Stimulated activated CD8-positive, alpha-beta memory T cell treated with anti-CD3 and anti-CD28 coated beads, Interleukin-12 subunit alpha, Interleukin-12 subunit beta, amount 100 ng/mL, for 24 hours (primary cell): ENCODE measurements around the gene TNFAIP3.

ENCODE experiments used
- DNase-seq: peaks from one replicate; pipeline ENCODE4 v3.0.0-alpha.2; 2020; ENCODE audit errors: extremely low read depth

Gene TNFAIP3

DNA sequence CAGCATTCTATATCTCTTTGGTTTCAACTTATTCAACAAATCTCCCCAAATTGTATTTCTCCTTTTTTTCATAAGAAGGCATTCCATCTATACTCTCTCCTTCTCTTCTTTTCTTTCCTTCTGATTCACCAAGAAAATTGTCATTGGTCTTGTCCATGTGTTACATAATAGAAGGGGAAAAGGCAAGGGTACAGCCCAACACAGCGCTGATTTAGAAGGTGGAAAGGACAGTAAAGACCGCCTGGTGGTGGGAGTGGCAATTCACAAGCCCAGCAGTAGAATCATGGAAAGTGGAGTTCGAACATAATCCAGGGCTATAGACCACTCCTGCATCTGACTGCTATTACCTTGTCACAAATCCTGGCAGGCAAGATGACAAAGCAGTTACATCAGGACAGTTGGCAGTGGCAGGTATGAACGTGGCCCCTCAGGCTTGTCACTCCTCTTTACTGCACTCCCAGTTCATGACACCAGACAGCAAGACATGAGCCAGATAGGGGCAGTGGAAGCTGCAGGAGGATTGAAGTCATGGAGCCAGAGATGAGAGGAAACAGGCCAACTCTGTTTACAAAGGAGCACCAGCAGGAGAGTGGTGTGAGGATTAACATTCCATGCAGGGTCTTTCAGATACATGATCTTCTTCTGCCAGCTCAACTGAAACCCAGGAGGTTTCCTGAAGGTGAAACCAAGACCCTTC lies 2.1 kb upstream of the TNFAIP3 start:
- no peak for DNase-seq

DNA sequence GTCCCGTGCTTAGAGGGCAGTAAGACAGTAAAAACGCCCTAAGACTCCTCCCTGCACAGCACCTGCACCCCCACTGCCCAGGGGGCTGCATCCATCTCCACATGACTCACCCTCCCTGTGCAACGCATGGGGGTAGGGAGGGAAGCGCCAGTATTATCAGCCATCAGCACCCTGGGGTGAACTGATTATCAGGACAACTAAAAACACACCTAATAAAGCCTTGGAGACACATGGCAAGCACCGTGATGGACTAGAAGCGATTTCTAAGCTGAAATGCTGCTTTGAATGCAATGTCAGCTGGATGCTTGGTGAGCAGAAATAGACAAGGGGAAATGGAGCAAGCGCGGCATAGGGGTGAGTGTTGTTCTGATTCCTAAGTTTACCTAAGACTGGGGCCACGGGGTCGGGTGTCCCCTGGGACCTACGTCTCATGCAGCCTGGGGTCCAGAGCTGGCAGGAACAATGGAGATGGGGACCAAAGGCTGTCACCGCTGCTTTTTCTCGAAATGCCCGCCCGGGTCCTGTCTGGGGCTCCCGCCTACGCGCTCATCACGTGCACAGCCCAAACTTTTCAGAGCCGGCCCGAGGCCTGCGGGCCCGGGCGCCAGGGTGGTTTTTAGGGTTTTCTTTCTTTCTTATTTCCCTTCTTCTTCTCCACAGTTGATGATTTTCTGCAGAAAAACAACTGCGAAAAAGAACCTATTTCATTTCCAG lies 702 bp upstream of the TNFAIP3 start:
- no peak for DNase-seq

DNA sequence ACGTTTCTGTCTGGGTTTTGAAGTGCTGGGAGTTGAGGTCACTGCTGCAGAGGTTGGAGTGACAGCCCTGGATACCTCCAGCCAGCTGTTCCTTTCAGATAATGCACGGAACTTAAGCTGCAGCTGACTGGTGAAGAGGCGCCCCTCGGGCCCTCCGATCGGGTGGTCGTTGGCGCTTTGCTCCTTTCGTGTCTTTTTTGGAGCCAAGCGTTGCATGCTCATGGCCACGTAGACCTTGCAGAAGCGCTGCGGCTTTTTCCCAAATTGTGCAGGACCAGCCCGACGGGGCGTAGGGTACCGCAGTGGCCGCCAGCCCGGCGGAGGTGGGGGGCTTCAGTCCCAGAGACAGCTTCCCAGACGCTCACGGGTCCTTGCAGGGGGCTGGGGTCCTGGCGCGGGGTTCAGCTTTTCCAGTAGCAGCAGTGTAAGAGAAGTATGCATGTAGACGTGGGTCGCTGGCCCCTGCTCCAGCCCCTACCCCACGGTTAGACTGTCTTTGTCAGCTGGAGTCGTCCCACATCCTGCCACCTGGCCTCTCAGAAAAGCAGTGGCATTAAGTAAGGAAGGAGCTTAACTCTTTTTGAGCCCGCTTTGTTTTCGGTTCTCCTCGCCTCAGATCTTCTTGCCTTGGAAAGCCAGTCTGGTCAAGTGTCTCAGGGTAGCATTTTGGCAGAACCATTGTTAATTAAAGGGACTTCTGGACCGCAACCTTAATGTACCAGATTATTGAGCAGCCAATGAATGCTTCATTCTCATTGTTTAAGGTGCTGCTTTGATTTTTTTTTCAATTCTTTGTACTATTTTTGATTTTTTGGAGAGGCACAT lies 838 bp downstream of the TNFAIP3 start:
- DNase-seq, result no peak

DNA sequence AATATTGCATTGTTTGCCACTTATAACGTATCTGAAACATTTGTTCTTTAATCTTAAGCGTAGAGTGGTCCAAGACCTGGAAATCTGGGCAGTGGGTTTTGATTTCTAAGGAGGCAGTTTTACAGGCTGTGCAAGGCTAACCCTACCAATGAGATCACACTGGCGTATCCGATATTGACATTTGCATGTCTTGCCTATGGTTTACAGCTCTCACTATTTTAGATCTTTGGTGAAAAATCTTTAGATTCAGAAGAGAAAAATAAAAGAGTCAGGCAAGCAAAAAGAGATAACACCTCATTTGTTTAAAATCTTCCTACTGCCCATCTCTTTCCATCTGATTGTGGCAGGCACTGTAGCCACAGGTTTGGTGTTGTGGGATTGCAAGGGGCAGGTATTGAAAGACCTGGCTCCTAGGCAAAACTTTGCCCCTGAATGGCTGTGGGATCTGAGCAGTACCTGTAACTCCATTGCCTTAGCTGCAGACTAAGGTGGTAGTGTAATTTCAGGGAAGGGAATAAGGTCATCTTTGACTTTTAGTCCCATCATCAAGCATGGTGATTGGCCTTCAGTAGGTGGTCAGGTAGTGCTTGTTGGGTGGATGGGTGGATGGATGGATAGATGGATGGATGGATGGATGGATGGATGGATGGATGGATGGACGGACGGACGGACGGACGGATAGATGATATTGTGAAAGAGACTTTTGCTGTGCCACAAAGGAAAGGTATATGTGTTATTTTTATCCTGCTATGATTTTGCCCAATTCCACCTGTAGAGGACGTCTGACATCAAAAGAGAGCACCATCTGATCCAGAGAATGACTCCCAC lies 1.9 kb downstream of the TNFAIP3 start:
- no peak for DNase-seq

DNA sequence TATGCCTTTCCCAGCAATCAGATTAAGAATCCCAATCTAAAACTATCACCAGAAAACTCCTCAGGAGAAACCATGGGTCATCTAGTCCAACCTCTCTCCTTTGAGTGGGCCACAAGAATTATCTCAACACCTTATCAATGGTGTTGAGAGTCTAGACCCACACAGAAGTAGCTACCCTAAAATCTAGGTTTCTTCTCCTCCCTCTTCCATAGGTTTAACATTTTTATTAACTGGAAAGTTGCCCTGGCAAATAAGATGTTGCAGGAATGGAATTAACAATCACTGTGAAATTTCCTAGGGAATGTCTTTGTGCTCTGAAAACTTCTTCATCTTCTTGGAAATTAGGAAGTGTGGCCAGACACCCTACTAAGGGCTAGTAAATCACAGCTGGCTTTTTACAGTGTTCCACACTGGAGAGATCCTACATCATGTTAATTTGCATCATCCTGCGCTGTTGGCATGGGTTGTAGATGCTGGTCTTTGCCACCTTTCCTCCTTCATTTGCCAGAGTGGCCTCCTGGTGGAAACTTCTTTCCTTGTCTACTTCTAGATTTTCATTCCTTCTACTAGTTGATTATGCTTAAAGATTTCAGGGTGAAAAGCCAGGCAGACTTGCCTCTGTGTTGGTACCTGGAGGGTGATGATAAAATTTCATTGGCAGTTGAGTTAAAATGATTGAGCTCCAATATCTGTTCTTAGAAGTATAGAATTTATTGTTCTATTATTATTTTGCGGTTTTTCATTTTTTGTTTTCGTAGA lies 2.7 kb downstream of the TNFAIP3 start:
- DNase-seq, result no peak

DNA sequence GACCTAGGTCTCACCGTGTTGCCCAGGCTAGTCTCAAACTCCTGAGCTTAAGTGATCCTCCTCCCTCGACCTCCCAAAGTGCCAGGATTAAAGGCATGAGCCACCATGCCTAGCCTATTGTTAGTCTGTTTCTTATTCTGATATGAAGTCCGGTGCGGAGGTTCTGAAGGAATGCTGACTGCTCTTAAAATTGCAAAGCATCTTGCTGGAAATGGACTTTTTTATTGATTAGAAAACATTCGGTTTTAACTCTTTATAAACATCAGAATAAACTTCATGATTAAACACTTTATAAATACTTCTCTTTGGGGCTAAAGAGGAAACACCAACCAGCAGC lies 3.2 kb downstream of the TNFAIP3 start:
- DNase-seq, result no peak

DNA sequence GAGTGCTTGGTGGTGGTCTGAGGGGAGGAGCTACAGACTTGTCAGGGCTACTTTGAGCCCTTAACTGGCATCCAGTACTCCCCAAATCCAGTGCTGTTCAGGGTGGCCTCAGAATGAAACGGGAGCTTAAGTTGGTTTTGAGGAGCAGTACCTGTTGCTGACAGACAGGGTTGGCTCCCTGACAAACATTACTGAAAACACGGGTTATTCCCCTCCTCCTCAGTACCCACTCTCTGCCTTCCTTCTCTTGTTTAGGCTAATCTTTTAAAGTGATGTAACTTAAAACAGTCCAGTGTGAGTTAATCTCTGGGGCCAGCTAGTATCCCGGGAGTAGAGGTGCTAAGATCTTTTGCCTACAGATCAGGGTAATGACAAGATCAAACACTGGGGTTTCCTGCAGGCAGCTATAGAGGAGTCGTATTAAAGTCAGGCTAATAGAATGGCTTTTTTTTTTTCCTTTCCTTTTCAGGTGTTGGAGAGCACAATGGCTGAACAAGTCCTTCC lies 3.7 kb downstream of the TNFAIP3 start:
- no peak for DNase-seq

DNA sequence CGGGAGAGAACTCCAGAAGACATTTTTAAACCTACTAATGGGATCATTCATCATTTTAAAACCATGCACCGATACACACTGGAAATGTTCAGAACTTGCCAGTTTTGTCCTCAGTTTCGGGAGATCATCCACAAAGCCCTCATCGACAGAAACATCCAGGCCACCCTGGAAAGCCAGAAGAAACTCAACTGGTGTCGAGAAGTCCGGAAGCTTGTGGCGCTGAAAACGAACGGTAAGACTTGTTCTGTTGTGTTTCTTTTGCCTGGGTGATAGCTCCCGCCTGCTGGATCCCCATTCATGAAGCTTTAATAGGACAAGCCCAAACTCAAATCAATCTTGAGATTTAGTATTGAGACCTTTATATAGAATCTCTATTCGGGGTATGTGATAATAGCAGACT lies 4.2 kb downstream of the TNFAIP3 start:
- no peak for DNase-seq

DNA sequence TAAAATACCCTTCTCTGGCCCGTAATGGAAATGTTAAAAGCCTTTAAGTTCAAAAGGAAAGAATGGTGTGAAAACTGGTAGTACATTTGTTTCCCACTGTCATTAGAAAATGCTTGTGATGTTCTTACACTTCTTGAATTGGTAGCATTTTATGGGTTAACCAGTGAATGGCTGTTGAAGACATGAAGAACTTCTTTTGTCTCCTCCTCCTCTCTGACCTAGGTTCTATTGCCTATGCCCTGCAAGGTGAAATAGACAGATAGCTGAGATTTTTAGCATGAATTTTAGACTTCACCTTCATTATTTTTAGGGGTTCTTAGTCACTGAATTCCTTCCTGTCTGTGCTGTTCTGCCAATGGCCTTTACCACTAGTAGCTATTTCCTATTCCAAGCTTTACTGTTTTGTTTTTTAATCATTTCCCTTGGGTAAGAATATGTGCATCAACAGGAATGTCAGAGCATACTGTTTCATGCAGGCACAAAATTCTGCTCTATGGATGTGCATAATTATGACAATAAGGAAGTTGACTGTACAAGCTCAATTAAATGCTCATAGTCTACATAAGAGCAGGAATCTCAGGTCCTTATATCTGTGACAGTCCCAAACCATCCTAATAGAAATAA lies 4.9 kb downstream of the TNFAIP3 start:
- DNase-seq, result no peak

DNA sequence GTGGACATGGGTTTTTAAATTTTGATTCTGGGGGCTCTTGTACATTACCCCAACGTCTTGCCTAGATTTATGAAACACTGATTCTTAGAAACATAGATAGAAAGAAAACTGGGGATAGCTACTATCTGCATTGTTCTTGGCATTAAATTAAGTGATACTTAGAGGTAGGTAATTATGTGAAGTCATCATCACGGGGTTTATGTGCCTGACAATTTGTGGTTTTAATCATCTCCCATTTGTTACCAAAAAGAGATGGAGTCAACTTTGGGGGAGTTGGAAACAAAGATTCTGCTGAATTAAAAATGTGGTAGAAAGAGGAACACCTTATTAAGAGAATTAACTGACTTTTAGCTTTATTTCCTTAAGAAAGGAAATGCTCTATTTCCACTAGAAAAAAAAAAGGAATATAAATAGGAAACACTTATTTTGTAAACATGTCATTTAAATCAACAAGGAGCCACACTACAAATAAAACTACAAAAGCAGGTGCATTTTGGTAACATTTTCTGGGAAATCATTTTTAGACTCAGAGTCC lies 5.6 kb downstream of the TNFAIP3 start:
- DNase-seq, result no peak

DNA sequence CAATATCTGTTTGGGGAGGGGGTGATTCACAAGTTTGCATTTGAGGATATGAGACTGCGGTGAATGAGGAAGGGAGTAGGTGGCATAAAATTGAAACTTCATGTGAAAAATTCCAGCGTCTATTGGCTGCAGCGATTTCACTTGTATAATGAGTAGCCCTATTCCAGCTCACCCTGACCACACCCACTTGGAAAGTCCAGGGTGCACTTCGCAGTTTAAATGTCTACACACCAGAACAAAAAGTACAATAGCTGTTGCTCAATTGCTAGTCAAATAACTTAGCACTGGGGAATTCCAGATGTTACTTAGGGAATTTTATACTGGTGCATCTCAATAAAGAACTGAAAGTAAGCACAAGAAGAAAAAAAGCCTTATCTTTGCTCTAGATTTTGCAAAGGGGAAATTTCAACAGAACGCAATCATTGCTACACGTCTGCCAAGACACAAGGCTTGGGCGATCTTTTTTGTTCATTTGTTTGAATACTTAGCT lies 6.3 kb downstream of the TNFAIP3 start:
- DNase-seq, result peak; percentile 71

DNA sequence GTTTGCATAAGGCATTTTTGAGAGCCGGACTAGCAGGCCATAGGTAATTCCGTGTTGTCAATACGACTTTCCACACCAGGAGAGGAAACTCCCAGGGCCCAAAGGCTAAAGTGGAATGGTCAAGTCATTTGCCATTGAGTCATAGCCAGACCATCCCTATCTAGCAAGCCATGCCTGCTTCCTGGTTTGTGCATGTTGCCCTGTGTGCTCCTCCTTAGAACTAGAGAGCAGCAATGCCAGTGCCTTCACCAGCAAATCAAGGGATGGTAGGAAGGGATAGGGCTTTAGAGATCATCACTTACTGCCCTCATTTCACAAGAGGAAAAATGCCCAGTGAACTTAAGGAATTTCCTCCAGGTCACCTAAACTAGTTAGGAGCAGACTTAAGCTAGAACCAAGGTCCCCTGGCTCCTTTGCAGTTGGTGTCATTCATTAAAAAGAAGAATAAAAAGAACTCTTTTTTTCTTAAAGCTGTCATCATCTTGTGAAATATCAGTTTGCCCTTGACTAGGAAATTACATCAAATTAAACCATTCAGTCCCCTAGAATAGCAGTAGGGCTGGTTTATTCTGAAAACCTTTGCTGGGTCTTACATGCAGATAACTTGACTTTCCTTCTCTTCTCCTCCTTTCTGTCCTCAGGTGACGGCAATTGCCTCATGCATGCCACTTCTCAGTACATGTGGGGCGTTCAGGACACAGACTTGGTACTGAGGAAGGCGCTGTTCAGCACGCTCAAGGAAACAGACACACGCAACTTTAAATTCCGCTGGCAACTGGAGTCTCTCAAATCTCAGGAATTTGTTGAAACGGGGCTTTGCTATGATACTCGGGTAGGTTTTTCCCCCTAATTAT lies 7.4 kb downstream of the TNFAIP3 start:
- no peak for DNase-seq

DNA sequence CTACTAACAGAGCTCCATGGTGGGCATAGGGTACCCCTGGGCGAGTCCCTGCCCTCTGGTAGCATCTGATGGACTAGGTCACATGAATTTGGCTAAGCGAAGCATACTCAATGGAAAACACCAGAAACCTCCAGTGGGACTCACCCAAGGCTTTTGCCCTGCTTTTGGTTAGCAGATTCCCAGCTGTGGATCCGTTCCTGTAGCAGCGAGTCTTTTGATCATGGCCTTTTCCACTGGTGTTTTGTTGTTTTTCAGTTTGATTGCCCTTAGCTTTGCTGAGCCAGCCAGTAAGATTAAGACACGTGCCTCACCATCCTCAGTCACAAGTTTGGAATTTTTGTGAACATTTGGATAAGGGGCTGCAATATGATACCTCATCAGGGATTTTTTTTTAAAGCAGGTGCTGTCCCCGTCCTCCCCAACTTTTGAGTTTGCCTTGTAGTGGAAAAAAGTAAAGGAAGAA lies 8.0 kb downstream of the TNFAIP3 start:
- DNase-seq, result no peak

DNA sequence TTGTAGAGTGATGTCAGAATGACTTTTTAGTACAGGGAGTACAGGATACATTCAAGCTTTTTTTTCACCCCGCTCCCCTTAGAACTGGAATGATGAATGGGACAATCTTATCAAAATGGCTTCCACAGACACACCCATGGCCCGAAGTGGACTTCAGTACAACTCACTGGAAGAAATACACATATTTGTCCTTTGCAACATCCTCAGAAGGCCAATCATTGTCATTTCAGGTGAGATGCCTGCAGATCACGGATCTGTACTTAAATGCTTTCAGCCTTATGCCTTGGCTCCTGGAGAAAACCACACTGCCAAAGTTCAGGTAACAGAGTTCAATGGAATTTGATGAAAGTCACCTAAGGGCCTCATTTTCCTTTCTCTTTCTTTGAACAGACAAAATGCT lies 8.5 kb downstream of the TNFAIP3 start:
- DNase-seq, result no peak

DNA sequence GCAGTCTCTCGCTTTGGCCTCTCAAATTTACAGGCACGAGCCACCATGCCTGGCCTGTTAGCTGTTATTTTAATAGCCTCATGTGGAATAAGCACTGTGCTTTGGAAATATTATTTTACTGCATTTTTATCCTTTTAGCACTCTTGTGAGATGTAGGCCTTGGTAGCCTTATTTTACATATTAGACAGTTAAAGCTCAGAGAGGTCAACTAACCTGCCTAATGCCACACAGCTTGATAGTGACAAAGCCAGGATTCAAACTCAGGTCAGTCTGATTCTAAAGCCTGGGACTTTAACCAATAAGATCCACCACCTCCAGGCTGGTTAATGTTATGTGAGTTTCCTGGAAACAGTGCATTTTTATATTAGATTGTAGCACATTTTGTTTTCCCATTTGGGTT lies 9.5 kb downstream of the TNFAIP3 start:
- DNase-seq, result no peak

DNA sequence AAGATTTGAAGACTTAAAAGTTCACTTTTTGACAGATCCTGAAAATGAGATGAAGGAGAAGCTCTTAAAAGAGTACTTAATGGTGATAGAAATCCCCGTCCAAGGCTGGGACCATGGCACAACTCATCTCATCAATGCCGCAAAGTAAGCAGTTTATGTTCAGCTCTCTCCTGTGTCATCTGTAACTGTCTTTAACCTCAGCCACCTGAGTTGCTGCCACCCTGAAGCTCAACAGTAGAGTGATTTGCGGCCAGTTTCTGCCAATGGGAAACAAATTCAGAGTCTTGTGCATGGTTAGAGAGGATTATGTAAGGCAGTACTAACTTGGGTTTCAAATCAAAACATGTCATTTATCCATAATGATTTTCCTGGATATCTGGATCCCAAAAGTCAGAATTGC lies 10.1 kb downstream of the TNFAIP3 start:
- DNase-seq, result no peak

DNA sequence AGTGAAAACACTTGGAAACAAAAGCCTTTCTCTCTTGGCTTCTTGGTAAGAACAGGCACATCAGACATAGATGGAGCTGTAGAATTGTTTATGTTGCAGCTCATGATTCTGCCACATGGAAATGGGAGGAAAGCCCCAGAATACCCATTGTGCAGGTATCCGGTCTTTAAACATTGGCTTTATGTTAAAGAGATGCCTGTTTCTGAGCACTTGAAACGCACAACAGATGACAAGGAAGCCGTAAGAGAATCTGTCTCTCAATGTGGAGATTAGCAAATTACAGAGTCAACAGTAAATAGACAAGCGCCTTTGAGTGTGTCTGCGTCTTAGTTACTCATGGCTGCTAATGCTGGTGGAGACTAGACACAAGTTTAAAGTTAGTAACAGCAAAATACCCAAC lies 10.5 kb downstream of the TNFAIP3 start:
- DNase-seq, result no peak

DNA sequence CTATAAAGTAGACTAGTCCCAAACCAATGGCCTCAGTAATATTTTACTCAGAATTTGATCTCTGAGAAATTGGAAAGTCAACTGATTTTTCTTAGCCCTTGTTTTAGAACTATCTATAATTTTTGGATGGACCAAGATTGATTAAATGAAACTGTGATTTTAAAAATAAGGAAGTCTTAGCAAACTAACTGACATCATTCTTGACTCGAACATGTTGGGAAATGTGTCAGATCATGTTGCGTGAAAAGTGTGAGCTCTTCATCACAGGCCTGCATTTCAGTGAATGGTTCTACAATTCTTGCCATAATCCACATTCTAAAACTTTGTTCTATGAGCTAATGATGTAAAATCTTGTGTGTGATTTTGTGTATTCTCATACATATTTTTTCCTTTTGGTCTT lies 11.0 kb downstream of the TNFAIP3 start:
- DNase-seq, result no peak
